Activated T-cell treated with anti-CD3 and anti-CD28 coated beads, Interleukin-2, amount 50 U/mL, for 1 hour (primary cell): ENCODE measurements around the gene FAM229B.

Experiments
- DNase-seq: peaks from one replicate; pipeline ENCODE4 v3.0.0-alpha.2; 2020

The FAM229B gene

GRCh38 chr6:112144145-112144926 is 56.9 kb downstream of the FAM229B start:
- no peak for DNase-seq

- DNase-seq = no peak
These were observed 57.7 kb downstream of the FAM229B start for GRCh38 chr6:112145080-112145573.

GRCh38 chr6:112148103-112148502 is 60.7 kb downstream of the FAM229B start:
- DNase-seq = no peak

- DNase-seq = no peak
These were observed 61.8 kb downstream of the FAM229B start for GRCh38 chr6:112149236-112149635.

GRCh38 chr6:112149719-112150263 is 62.4 kb downstream of the FAM229B start:
- DNase-seq = no peak

- DNase-seq = no peak
These were observed 63.0 kb downstream of the FAM229B start for GRCh38 chr6:112150363-112150762.
